GM12892 (cell line): ENCODE data around the gene ALG6.
"Not testable (repeated sequence)": the region's sequence is repeated elsewhere in the genome, so short reads cannot be mapped to it uniquely, and the experiment has no call there.

Source experiments
- DNase-seq: peaks from one replicate; pipeline ENCODE4 v3.0.0; 2011; ENCODE audit not compliant: insufficient read length
- FAIRE-seq: peaks from 2 replicates; lab custom pipeline; 2011; peaks lifted over from hg19 to GRCh38; lab: Jason Lieb, UNC
- POLR2A ChIP-seq: IDR thresholded peaks from 2 replicates; pipeline ENCODE4 v1.6.1; 2011; ENCODE audit warnings: low read depth, low read length, control low read depth
- POLR2AphosphoS5 ChIP-seq: IDR thresholded peaks from 2 replicates; pipeline ENCODE4 v1.6.1; 2011; ENCODE audit warnings: low read depth, low read length, control low read depth
- TAF1 ChIP-seq: IDR thresholded peaks from 2 replicates; pipeline ENCODE4 v1.6.1; 2011; ENCODE audit warnings: low read depth, mild to moderate bottlenecking, control low read depth, low read length, borderline replicate concordance

ALG6 gene

GRCh38 chr1:63463248-63463647 is 95.8 kb downstream of the ALG6 start:
- TF ChIP-seq TAF1 (no peak), POLR2AphosphoS5 (no peak), POLR2A (no peak)
- DNase-seq (no peak), FAIRE-seq (no peak)

GRCh38 chr1:63466181-63466580 is 98.8 kb downstream of the ALG6 start:
- no peak for TF ChIP-seq POLR2AphosphoS5
- no peak for TF ChIP-seq POLR2A
- no peak for TF ChIP-seq TAF1
- DNase-seq, result no peak
- no peak for FAIRE-seq

- DNase-seq (no peak), FAIRE-seq (no peak)
- TF ChIP-seq POLR2A (no peak), TAF1 (no peak), POLR2AphosphoS5 (no peak)
Measured at GRCh38 chr1:63466759-63467158, 99.3 kb downstream of the ALG6 start.

GRCh38 chr1:63468683-63469082 is 101.3 kb downstream of the ALG6 start:
- FAIRE-seq, DNase-seq: not testable (repeated sequence)

GRCh38 chr1:63475761-63476160 is 108.3 kb downstream of the ALG6 start:
- DNase-seq (no peak), FAIRE-seq (no peak)

GRCh38 chr1:63480057-63480456 is 112.6 kb downstream of the ALG6 start:
- DNase-seq, result no peak
- no peak for TF ChIP-seq POLR2AphosphoS5
- no peak for TF ChIP-seq POLR2A
- no peak for TF ChIP-seq TAF1
- no peak for FAIRE-seq

More at GRCh38 chr1:63475761-63476160, 108.3 kb downstream of the ALG6 start:
- TF ChIP-seq POLR2AphosphoS5, result no peak
- TF ChIP-seq TAF1, result no peak
- no peak for TF ChIP-seq POLR2A

- peak; percentile 24 for FAIRE-seq
- TF ChIP-seq TAF1 (no peak), POLR2A (no peak), POLR2AphosphoS5 (no peak)
Measured at GRCh38 chr1:63486629-63487028, 119.2 kb downstream of the ALG6 start.

GRCh38 chr1:63487336-63488065 is 120.1 kb downstream of the ALG6 start:
- TF ChIP-seq POLR2AphosphoS5 (no peak), POLR2A (no peak), TAF1 (no peak)
- DNase-seq (no peak), FAIRE-seq (no peak)

More at GRCh38 chr1:63486629-63487028, 119.2 kb downstream of the ALG6 start:
- DNase-seq, result no peak
